ENCODE measurements around the gene DCLK2. TPM values are rescaled to one million over a fixed set of nuclear protein-coding genes. Genes with fewer than 3 reads are reported as not detected.

Gene DCLK2
- polyA plus RNA-seq, 4 donors: 0.67 to 1.9 (median 1.1) TPM

DNA sequence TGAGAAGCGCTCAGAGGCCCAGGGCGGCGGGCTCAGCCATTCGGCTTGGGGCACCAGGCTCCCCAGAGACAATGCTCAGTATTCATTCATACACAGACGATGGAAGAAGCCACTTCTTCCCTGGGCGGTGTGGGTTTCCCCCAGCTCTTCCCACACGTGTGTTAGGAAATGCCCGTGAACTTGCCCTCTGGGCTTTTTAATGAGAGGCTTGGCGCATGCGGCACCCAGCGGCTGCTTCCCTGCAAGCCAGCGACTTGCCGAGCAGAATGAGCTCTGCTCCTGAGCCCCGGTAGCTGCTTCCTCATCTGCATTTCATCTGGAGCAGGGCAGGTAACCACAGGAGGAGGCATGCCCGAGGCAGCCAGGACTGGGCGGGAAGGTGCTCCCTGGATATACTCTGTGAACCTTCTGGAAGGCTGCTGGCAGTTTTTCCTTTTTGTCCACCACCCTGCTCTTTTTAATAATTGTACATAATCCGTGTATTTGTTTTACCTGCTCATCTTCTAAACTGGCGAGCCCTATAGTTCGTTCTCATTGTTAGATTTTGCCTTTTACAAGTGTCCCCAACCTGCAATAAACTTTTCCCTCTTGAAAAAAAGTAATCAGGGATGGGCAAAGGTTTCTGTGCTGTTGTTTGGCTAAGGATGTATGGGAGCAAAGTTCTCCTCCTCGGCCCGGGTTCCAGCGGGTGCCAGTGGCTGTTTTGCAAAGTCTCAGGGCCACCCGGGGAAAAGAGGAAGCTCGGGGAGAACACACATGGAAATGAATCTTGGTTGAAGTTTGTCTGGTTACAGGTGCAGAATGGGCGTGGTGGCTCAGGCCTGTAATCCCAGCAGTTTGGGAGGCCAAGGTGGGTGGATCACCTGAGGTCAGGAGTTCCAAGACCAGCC, 178.8 kb downstream of the DCLK2 start:
- no peak for FAIRE-seq
- Histone ChIP-seq H3K27me3 (ENCODE audit: control insufficient read depth in 3 of 3, insufficient read depth in 3 of 3, low read length in 3 of 3) (no peaks in the 10 kb centered on the region), H3K36me3 (ENCODE audit: control insufficient read depth in 3 of 3, insufficient read depth in 2 of 3, low read depth in 1 of 3, low read length in 3 of 3) (peaks cover 0 to 19% (median 0%) of the 10 kb centered on the region in 3 donors), H3K27ac (ENCODE audit: low read depth in 1 of 3, low read length in 2 of 3) (peak overlapping the region; percentile 74 to 79 (median 77)), H3K4me1 (ENCODE audit: control insufficient read depth in 3 of 3, insufficient read depth in 2 of 3, low read depth in 1 of 3, low read length in 2 of 3) (peaks cover 3 to 53% (median 10%) of the 10 kb centered on the region in 3 donors), H3K4me3 (ENCODE audit: low read depth in 1 of 3, low read length in 3 of 3) (no peak overlapping the region), H3K9me3 (ENCODE audit: control insufficient read depth in 2 of 2, insufficient read depth in 1 of 2, low read depth in 1 of 2, low read length in 1 of 2) (peaks cover 0 to 6% of the 10 kb centered on the region in 2 donors)
- WGBS, 3 donors: 19 to 63% (median 42%) methylated on average over 25 of the region's 25 CpGs
- DNase-seq: peak; percentile 78 to 89

DNA sequence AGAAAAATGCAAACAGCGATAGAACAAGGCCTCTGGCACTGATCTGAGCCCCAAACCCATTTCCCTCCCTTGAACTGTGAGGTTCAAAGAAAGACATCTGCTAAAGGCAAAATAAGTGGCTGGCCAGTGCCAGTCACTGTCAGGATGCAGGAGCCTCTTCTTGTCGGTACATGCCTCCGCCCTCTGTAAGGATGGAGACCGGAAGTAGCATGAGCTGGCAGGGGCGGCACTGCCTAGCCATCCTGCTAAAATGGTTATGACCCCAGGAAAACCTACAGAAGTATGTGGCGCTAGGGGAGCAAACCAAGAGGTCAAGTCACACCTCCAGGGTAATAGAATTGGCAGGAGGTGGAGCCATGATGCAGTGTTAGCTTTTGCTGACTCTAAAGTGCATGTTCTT, 180.3 kb downstream of the DCLK2 start:
- Histone ChIP-seq H3K4me3 (ENCODE audit: low read depth in 1 of 3, low read length in 3 of 3) (no peak overlapping the region), H3K27ac (ENCODE audit: low read depth in 1 of 3, low read length in 2 of 3) (no peak overlapping the region), H3K36me3 (ENCODE audit: control insufficient read depth in 3 of 3, insufficient read depth in 2 of 3, low read depth in 1 of 3, low read length in 3 of 3) (peaks cover 0 to 22% (median 0%) of the 10 kb centered on the region in 3 donors), H3K9me3 (ENCODE audit: control insufficient read depth in 2 of 2, insufficient read depth in 1 of 2, low read depth in 1 of 2, low read length in 1 of 2) (peaks cover 0 to 4% of the 10 kb centered on the region in 2 donors), H3K27me3 (ENCODE audit: control insufficient read depth in 3 of 3, insufficient read depth in 3 of 3, low read length in 3 of 3) (no peaks in the 10 kb centered on the region), H3K4me1 (ENCODE audit: control insufficient read depth in 3 of 3, insufficient read depth in 2 of 3, low read depth in 1 of 3, low read length in 2 of 3) (peaks cover 3 to 46% (median 10%) of the 10 kb centered on the region in 3 donors)
- 88 to 93% (median 89%) methylated on average over 6 of the region's 6 CpGs for WGBS, 3 donors
- FAIRE-seq (no peak), DNase-seq (peak in 1 of 2 donors; percentile 19)

DNA sequence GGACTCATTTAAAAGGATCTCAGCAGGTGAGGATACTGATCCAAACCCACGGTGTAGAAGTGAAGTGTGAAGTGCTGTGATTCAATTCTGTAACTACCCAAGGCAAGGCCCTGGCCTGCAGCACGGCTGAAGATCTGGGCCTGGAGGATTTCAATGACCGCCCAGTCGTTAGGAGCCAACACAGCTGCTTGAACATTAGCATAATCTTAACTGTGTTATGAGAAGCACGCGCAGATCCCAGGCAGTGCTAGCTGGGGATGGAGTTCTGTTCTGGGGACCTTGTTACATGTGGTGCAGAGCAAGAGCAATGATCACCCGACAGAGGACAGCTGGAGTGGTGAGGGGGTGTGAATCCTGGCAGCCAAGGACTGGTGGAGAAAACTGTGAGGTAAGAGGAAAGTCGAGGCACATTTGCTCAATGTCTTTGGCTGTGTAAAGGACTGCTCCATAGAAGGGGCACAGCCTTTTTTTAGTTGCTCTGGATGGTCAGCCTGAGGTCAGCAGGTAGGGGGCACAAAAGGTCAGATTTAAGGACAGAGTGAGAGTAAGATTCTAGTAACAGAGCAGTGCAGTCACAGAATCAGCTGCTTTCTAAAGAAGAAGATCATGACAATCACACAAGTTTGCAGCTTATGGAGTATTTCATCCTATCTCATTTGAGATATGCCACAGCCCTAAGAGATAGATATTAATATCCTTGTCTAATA, 181.8 kb downstream of the DCLK2 start:
- WGBS, 3 donors: 70 to 85% (median 79%) methylated on average over 8 of the region's 8 CpGs
- no peaks in the 10 kb centered on the region for H3K9me3 ChIP-seq (ENCODE audit: control insufficient read depth in 2 of 2, insufficient read depth in 1 of 2, low read depth in 1 of 2, low read length in 1 of 2)

DNA sequence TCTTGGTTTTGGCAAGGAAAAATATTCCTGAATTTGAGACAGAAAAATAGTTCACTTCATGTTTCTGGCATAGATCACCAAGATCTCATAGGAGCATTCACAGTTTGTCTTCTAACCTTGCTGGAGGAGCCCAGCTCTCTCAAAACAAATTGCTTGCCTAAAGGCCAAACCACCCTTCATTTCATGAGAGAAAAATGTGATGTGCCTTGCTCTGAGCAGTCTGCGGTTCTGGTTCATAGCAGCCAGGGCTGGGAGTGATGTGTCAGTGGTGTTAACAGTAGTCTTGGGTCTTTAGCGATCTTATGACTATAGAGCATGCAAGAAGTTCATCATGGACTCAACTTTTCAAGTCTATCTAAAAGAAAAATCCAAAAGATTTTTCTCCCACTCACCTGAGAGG, 183.3 kb downstream of the DCLK2 start:
- 91 to 100% (median 94%) methylated on average over 2 of the region's 2 CpGs for WGBS, 3 donors
- no peak for FAIRE-seq
- Histone ChIP-seq H3K36me3 (ENCODE audit: control insufficient read depth in 3 of 3, insufficient read depth in 2 of 3, low read depth in 1 of 3, low read length in 3 of 3) (peaks cover 0 to 18% (median 7%) of the 10 kb centered on the region in 3 donors), H3K27me3 (ENCODE audit: control insufficient read depth in 3 of 3, insufficient read depth in 3 of 3, low read length in 3 of 3) (no peaks in the 10 kb centered on the region), H3K27ac (ENCODE audit: low read depth in 1 of 3, low read length in 2 of 3) (no peak overlapping the region), H3K4me1 (ENCODE audit: control insufficient read depth in 3 of 3, insufficient read depth in 2 of 3, low read depth in 1 of 3, low read length in 2 of 3) (peaks cover 2 to 24% (median 2%) of the 10 kb centered on the region in 3 donors), H3K4me3 (ENCODE audit: low read depth in 1 of 3, low read length in 3 of 3) (no peak overlapping the region), H3K9me3 (ENCODE audit: control insufficient read depth in 2 of 2, insufficient read depth in 1 of 2, low read depth in 1 of 2, low read length in 1 of 2) (no peaks in the 10 kb centered on the region)
- DNase-seq: no peak

More for the DNA sequence above, 181.8 kb downstream of the DCLK2 start:
- DNase-seq (peak in 1 of 2 donors; percentile 18), FAIRE-seq (no peak)
- Histone ChIP-seq H3K27ac (ENCODE audit: low read depth in 1 of 3, low read length in 2 of 3) (peak overlapping the region in 2 of 3 donors; percentile 8 to 11), H3K4me1 (ENCODE audit: control insufficient read depth in 3 of 3, insufficient read depth in 2 of 3, low read depth in 1 of 3, low read length in 2 of 3) (peaks cover 3 to 38% (median 10%) of the 10 kb centered on the region in 3 donors), H3K36me3 (ENCODE audit: control insufficient read depth in 3 of 3, insufficient read depth in 2 of 3, low read depth in 1 of 3, low read length in 3 of 3) (peaks cover 0 to 18% (median 0%) of the 10 kb centered on the region in 3 donors), H3K4me3 (ENCODE audit: low read depth in 1 of 3, low read length in 3 of 3) (no peak overlapping the region), H3K27me3 (ENCODE audit: control insufficient read depth in 3 of 3, insufficient read depth in 3 of 3, low read length in 3 of 3) (no peaks in the 10 kb centered on the region)

DNA sequence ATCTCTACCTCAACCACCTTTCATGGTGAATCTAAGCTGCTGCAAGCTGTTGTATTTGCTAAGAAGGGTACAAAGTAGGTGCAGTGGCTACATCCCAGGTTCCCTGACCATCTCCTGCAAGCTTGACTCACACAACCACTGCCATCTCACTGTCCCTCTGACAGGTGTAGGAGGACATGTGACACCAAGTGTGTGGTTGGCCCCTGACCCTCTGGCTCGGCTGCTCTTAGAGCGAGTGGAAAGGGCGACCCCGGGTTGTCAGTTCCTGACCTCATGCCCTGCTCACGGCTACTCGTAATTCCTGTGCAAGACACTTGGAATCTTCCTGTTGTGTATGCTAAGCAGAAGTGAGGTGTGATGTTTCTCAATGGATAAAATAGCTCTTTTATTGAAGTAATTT, 184.4 kb downstream of the DCLK2 start:
- peaks cover 0 to 18% (median 7%) of the 10 kb centered on the region in 3 donors for H3K36me3 ChIP-seq (ENCODE audit: control insufficient read depth in 3 of 3, insufficient read depth in 2 of 3, low read depth in 1 of 3, low read length in 3 of 3)
- H3K27ac ChIP-seq (ENCODE audit: low read depth in 1 of 3, low read length in 2 of 3): no peak overlapping the region
- no peak overlapping the region for H3K4me3 ChIP-seq (ENCODE audit: low read depth in 1 of 3, low read length in 3 of 3)
- DNase-seq (no peak), FAIRE-seq (no peak)
- H3K4me1 ChIP-seq (ENCODE audit: control insufficient read depth in 3 of 3, insufficient read depth in 2 of 3, low read depth in 1 of 3, low read length in 2 of 3): peaks cover 0 to 15% (median 2%) of the 10 kb centered on the region in 3 donors
- no peaks in the 10 kb centered on the region for H3K27me3 ChIP-seq (ENCODE audit: control insufficient read depth in 3 of 3, insufficient read depth in 3 of 3, low read length in 3 of 3)
- no peaks in the 10 kb centered on the region for H3K9me3 ChIP-seq (ENCODE audit: control insufficient read depth in 2 of 2, insufficient read depth in 1 of 2, low read depth in 1 of 2, low read length in 1 of 2)
- WGBS, 3 donors: 91 to 97% (median 94%) methylated on average over 6 of the region's 6 CpGs

DNA sequence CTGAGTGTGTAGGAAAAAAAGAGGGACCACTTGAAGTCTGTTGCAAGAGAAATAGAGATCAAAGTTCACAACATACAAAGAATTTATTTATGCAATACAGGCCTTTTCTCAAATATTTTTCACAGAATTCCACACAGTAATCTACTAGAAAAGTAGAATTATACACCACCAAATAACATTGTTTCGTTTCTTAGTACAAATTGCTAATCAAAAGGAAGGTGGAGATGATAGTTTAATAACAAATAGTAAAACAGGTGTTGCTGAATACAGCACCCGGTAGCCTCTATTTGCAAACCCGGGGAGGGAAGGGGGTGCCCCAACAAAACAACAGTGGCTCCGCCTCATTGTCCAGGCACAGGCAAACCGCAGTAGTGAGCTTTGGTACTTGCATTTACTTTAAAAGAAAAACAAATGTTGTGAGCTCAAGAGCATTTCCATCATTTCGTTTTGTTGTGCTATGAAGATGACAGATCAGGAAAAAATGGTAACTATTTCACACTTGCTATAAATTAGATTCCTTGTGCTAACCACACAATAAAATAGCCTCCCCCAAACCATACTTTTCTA, 186.4 kb downstream of the DCLK2 start:
- Histone ChIP-seq H3K36me3 (ENCODE audit: control insufficient read depth in 3 of 3, insufficient read depth in 2 of 3, low read depth in 1 of 3, low read length in 3 of 3) (peaks cover 0 to 15% (median 7%) of the 10 kb centered on the region in 3 donors), H3K27me3 (ENCODE audit: control insufficient read depth in 3 of 3, insufficient read depth in 3 of 3, low read length in 3 of 3) (no peaks in the 10 kb centered on the region), H3K4me3 (ENCODE audit: low read depth in 1 of 3, low read length in 3 of 3) (no peak overlapping the region), H3K9me3 (ENCODE audit: control insufficient read depth in 2 of 2, insufficient read depth in 1 of 2, low read depth in 1 of 2, low read length in 1 of 2) (no peaks in the 10 kb centered on the region), H3K4me1 (ENCODE audit: control insufficient read depth in 3 of 3, insufficient read depth in 2 of 3, low read depth in 1 of 3, low read length in 2 of 3) (no peaks in the 10 kb centered on the region), H3K27ac (ENCODE audit: low read depth in 1 of 3, low read length in 2 of 3) (no peak overlapping the region)
- FAIRE-seq: no peak
- 32 to 59% (median 46%) methylated on average over 6 of the region's 6 CpGs for WGBS, 3 donors
- peak in 1 of 2 donors; percentile 24 for DNase-seq

DNA sequence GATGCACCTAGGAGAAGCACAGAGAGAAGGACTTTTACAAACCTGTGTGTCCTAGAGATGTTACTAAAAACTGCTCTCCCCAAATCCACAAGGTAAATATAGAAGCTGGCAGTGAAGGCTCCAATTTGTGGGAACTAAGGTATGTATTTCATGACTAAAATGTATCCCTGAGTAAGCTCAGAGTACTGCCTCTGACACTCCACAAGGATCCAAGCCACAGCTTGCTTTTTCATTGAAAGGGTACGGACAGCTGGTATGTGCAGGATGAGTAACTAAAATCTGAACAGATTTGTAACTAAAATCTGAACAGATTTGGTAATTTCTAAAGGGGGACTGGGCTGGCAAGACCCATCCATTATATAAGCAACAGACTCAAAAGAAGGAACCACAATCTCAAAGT, 187.6 kb downstream of the DCLK2 start:
- WGBS, 3 donors: 88 to 97% (median 94%) methylated on average over 1 of the region's 1 CpG
- H3K36me3 ChIP-seq (ENCODE audit: control insufficient read depth in 3 of 3, insufficient read depth in 2 of 3, low read depth in 1 of 3, low read length in 3 of 3): peaks cover 0 to 13% (median 7%) of the 10 kb centered on the region in 3 donors
- no peaks in the 10 kb centered on the region for H3K27me3 ChIP-seq (ENCODE audit: control insufficient read depth in 3 of 3, insufficient read depth in 3 of 3, low read length in 3 of 3)
- no peak overlapping the region for H3K27ac ChIP-seq (ENCODE audit: low read depth in 1 of 3, low read length in 2 of 3)
- DNase-seq (no peak), FAIRE-seq (no peak)
- peaks cover 0 to 2% of the 10 kb centered on the region in 2 donors for H3K9me3 ChIP-seq (ENCODE audit: control insufficient read depth in 2 of 2, insufficient read depth in 1 of 2, low read depth in 1 of 2, low read length in 1 of 2)
- H3K4me3 ChIP-seq (ENCODE audit: low read depth in 1 of 3, low read length in 3 of 3): no peak overlapping the region
- H3K4me1 ChIP-seq (ENCODE audit: control insufficient read depth in 3 of 3, insufficient read depth in 2 of 3, low read depth in 1 of 3, low read length in 2 of 3): no peaks in the 10 kb centered on the region

DNA sequence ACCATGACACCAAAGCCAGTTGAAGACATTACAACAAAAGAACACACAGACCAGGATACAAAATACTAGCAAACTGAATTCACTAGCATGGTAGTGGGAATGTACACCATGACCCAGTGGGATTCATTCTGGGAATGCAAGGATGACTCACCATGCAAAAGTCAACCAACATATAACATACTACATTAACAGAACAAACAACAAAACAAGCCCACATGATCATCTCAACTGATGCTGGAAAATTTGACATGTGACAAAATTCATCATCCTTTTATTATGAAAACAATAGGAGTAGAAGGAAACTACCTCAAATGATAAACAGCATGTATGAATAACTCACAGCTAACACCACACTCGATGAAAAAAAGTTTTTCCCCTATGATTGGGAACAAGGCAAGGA, 190.2 kb downstream of the DCLK2 start:
- H3K9me3 ChIP-seq (ENCODE audit: control insufficient read depth in 2 of 2, insufficient read depth in 1 of 2, low read depth in 1 of 2, low read length in 1 of 2): peaks cover 0 to 4% of the 10 kb centered on the region in 2 donors
- FAIRE-seq: no peak
- no peaks in the 10 kb centered on the region for H3K27me3 ChIP-seq (ENCODE audit: control insufficient read depth in 3 of 3, insufficient read depth in 3 of 3, low read length in 3 of 3)
- WGBS, 3 donors: 84 to 97% (median 84%) methylated on average over 1 of the region's 1 CpG
- no peak overlapping the region for H3K27ac ChIP-seq (ENCODE audit: low read depth in 1 of 3, low read length in 2 of 3)
- no peak for DNase-seq
- H3K4me1 ChIP-seq (ENCODE audit: control insufficient read depth in 3 of 3, insufficient read depth in 2 of 3, low read depth in 1 of 3, low read length in 2 of 3): no peaks in the 10 kb centered on the region
- no peak overlapping the region for H3K4me3 ChIP-seq (ENCODE audit: low read depth in 1 of 3, low read length in 3 of 3)
- H3K36me3 ChIP-seq (ENCODE audit: control insufficient read depth in 3 of 3, insufficient read depth in 2 of 3, low read depth in 1 of 3, low read length in 3 of 3): peaks cover 2 to 16% (median 7%) of the 10 kb centered on the region in 3 donors
